Brain microvascular endothelial cell (primary cell): Measurements from ENCODE around the gene SHE.
"Not testable (repeated sequence)": the region's sequence is repeated elsewhere in the genome, so short reads cannot be mapped to it uniquely, and the experiment has no call there.

Experiments
- DNase-seq: peaks from one replicate; pipeline ENCODE4 v3.0.0-alpha.2; 2020
- H3K27ac ChIP-seq: fragments of 250-450 bp; sonication (Bioruptor Pico); 2 replicates; pipeline ENCODE4 v1.5.1; 2020; ENCODE audit warnings: mild to moderate bottlenecking, moderate library complexity
- H3K27me3 ChIP-seq: fragments of 250-450 bp; sonication (Bioruptor Pico); replicated peaks from 2 replicates; pipeline ENCODE4 v1.5.1; 2020; ENCODE audit warnings: mild to moderate bottlenecking
- H3K36me3 ChIP-seq: fragments of 250-450 bp; sonication (Bioruptor Pico); replicated peaks from 2 replicates; pipeline ENCODE4 v1.5.1; 2020; ENCODE audit warnings: mild to moderate bottlenecking
- H3K4me3 ChIP-seq: 2 replicates; pipeline ENCODE4 v1.5.1; 2011; ENCODE audit warnings: low read depth, mild to moderate bottlenecking, control low read depth, low read length, moderate library complexity
- in situ Hi-C: cut with HindIII; loops from 2 replicates; pipeline ENCODE4 v1.10.0; 2017; ENCODE audit warnings: low sequenced_read_pairs, low pct_ligation_motif_present
- TF ChIP-seq, protein P1 (sequence below): IDR thresholded peaks from 2 replicates; pipeline ENCODE4 v1.5.1; 2011; ENCODE audit warnings: low read depth, mild to moderate bottlenecking, moderate library complexity, low read length, control low read depth, inconsistent platforms; ENCODE audit errors: missing control alignments

SHE gene

DNA sequence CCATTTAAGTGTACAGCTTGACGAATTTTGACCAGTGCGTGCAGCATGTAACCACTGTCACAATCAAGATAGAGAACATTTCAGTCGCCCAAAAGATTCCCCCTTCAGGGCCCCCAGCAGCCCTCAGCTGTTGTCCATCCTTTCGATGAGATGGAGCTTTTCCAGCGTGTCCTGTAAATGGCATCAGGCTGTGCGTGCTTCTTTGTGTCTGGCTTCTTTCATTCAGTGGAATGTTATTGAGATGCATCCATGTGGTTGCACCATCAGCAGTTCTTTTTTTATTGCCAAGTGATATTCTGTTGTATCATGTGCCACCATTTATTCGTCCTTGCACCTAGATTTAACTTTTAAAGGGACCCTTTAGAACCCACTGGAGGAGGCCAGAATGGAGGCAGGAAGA, 34.4 kb upstream of the SHE start:
- Histone ChIP-seq H3K4me3 (no peak overlapping the region), H3K27me3 (peaks cover 7% of the 10 kb centered on the region), H3K36me3 (no peaks in the 10 kb centered on the region), H3K27ac (no peak overlapping the region)
- TF ChIP-seq, protein P1, sequence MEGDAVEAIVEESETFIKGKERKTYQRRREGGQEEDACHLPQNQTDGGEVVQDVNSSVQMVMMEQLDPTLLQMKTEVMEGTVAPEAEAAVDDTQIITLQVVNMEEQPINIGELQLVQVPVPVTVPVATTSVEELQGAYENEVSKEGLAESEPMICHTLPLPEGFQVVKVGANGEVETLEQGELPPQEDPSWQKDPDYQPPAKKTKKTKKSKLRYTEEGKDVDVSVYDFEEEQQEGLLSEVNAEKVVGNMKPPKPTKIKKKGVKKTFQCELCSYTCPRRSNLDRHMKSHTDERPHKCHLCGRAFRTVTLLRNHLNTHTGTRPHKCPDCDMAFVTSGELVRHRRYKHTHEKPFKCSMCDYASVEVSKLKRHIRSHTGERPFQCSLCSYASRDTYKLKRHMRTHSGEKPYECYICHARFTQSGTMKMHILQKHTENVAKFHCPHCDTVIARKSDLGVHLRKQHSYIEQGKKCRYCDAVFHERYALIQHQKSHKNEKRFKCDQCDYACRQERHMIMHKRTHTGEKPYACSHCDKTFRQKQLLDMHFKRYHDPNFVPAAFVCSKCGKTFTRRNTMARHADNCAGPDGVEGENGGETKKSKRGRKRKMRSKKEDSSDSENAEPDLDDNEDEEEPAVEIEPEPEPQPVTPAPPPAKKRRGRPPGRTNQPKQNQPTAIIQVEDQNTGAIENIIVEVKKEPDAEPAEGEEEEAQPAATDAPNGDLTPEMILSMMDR = no peak
- in situ Hi-C loops = no loop called here
- no peak for DNase-seq

DNA sequence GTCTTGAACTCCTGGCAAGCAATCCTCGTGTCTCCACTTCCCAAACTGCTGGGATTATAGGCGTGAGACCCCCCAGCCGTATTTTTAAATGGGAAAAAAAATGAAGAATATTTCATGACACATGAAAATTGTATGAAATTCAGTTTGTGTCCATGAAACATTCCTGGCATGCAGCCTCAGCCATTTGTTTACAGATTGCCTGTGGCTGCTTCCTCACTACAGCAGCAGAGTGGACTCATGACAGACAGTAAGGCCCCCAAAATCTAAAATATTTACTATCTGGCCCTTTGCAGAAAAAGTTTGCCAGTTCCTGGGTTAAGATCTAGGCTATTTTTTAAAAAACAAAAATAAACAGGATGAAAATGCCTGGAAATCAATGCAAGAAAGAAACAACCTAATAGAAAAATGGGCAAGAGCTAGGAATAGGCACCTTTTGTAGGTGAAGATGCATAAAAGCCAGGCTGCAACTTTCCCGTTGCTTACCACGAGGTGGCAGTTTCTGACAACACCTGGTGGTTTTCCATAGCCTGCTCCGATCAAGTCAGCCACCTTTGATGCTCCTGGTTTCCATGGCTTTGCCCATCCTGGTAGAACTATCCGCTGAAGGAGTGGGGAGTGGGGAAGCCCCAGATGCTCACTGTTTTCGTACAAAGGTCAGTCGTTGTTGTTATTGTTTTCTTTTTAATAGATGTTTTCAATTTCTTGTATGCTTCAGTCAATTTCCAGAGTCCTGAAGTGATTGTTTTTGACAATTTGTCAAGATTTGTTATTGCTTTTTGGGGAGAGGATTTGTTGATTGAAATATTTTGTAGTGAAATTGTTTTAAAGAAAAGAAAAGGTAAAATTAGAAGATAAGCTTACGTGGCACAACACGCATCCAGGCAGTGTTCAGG, 32.0 kb upstream of the SHE start:
- in situ Hi-C loops = no loop called here
- H3K27me3 ChIP-seq = no peaks in the 10 kb centered on the region
- no peak for DNase-seq
- TF ChIP-seq, protein P1 = peak; percentile 64
- H3K4me3 ChIP-seq = no peak overlapping the region
- H3K36me3 ChIP-seq = no peaks in the 10 kb centered on the region
- H3K27ac ChIP-seq = no peak overlapping the region

DNA sequence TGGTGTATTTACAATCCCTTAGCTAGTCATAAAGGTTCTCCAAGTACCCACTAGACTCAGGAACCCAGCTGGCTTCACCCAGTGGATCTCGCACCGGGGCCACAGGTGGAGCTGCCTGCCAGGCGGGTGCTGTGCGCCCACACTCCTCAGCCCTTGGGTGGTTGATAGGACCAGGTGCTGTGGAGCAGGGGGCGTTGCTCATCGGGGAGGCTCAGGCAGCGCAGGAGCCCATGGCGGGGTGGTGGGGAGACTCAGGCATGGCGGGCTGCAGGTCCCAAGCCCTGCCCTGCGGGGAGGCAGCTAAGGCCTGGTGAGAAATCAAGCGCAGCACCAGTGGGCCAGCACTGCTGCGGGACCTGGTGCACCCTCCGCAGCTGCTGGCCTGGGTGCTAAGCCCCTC, 29.7 kb upstream of the SHE start:
- in situ Hi-C loops, H3K4me3 ChIP-seq, H3K27me3 ChIP-seq, H3K27ac ChIP-seq, DNase-seq, H3K36me3 ChIP-seq: not testable (repeated sequence)

DNA sequence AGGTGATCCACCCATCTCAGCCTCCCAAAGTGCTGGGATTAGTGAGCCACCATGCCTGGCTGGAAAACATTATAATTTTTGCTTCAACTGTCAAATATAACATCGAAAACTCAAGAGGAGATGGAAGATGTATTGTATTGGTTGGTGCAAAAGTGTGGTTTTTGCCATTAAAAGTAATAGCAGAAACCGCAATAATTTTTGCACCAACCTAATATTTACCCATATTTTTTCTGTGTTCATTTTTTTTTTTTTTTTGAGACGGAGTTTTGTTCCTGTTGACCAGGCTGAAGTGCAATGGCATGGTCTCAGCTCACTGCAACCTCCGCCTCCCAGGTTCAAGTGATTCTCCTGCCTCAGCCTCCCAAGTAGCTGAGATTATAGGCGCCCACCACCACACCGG, 27.1 kb upstream of the SHE start:
- in situ Hi-C loops = no loop called here
- H3K4me3 ChIP-seq = no peak overlapping the region
- H3K36me3 ChIP-seq = no peaks in the 10 kb centered on the region
- no peaks in the 10 kb centered on the region for H3K27me3 ChIP-seq
- TF ChIP-seq, protein P1 = no peak
- DNase-seq = no peak
- H3K27ac ChIP-seq = no peak overlapping the region

DNA sequence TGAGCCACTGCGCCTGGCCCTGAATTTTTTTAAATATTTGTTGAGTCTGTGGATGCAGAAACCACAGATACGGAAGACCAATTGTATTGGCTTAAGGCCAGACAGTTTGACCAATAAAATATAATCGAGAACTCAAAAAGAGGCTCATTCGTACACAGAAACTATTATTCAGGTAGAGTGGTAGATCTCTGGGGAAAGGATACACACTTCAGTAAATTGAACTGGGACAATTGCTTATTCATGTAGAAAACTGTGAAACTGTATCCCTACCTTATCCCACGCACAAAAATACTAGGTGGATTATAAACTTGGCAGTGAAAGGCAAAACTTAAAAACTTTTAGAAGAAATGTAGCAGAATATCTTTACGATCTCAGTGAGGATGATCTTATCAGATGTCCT, 25.0 kb upstream of the SHE start:
- TF ChIP-seq, protein P1 = no peak
- DNase-seq = no peak
- Histone ChIP-seq H3K4me3 (no peak overlapping the region), H3K27ac (no peak overlapping the region), H3K27me3 (peaks cover 3% of the 10 kb centered on the region), H3K36me3 (no peaks in the 10 kb centered on the region)
- in situ Hi-C loops = no loop called here

DNA sequence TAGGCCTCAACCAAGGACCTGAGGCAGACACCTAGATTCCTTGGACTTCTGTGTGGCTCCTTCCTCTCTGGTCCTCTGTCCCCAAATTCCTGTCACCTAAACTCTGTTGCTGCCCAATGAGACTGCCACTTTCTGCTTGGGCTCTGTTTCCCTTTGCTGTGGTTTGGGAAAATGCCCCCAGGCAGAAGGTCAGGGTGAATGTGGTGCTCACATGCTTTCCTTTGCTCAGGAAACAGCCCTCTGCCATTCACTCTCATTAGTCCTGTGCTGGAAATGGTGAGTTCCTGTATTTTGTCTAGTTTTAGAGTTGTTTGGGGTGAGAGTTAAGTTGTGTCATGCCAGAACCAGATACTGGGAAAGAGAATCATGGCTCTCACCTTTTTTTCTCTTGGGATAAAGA, 22.7 kb upstream of the SHE start:
- Histone ChIP-seq H3K36me3 (no peaks in the 10 kb centered on the region), H3K4me3 (no peak overlapping the region), H3K27ac (no peak overlapping the region), H3K27me3 (peaks cover 11% of the 10 kb centered on the region)
- in situ Hi-C loops = no loop called here
- TF ChIP-seq, protein P1 = no peak
- DNase-seq = no peak
